Astrocyte of the spinal cord (primary cell): ENCODE measurements around the gene FAF1.

Source experiments
- DNase-seq: peaks from one replicate; pipeline ENCODE4 v3.0.0; 2011; ENCODE audit warnings: low read depth, low spot score
- H3K4me3 ChIP-seq: 2 replicates; pipeline ENCODE4 v1.5.1; 2011; ENCODE audit warnings: low read depth, mild to moderate bottlenecking, low read length, moderate library complexity
- in situ Hi-C: cut with HindIII; loops from 2 replicates; pipeline ENCODE4 v1.10.0; 2017; ENCODE audit warnings: low sequenced_read_pairs
- TF ChIP-seq, protein P1 (sequence below): IDR thresholded peaks from 2 replicates; pipeline ENCODE4 v1.5.1; 2012; ENCODE audit warnings: low read depth, mild to moderate bottlenecking, low read length, inconsistent platforms

FAF1 gene

DNA sequence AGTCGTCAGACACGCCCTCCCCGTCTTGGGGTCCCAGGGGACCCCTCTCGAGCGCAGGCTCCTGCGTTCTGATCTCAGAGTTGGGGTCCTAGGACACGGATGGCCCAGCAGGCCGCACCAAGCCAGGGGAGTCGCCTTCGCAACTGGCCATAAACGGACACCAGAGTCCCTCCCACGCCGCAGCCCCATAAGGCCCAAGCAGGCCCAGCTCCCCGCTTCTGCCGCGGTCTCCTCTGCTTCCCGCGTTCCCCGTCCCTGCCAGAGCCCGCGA lies 537.5 kb downstream of the FAF1 start:
- TF ChIP-seq, protein P1, sequence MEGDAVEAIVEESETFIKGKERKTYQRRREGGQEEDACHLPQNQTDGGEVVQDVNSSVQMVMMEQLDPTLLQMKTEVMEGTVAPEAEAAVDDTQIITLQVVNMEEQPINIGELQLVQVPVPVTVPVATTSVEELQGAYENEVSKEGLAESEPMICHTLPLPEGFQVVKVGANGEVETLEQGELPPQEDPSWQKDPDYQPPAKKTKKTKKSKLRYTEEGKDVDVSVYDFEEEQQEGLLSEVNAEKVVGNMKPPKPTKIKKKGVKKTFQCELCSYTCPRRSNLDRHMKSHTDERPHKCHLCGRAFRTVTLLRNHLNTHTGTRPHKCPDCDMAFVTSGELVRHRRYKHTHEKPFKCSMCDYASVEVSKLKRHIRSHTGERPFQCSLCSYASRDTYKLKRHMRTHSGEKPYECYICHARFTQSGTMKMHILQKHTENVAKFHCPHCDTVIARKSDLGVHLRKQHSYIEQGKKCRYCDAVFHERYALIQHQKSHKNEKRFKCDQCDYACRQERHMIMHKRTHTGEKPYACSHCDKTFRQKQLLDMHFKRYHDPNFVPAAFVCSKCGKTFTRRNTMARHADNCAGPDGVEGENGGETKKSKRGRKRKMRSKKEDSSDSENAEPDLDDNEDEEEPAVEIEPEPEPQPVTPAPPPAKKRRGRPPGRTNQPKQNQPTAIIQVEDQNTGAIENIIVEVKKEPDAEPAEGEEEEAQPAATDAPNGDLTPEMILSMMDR = no peak
- DNase-seq = no peak
- in situ Hi-C loops = no loop called here
- no peak overlapping the region for H3K4me3 ChIP-seq

DNA sequence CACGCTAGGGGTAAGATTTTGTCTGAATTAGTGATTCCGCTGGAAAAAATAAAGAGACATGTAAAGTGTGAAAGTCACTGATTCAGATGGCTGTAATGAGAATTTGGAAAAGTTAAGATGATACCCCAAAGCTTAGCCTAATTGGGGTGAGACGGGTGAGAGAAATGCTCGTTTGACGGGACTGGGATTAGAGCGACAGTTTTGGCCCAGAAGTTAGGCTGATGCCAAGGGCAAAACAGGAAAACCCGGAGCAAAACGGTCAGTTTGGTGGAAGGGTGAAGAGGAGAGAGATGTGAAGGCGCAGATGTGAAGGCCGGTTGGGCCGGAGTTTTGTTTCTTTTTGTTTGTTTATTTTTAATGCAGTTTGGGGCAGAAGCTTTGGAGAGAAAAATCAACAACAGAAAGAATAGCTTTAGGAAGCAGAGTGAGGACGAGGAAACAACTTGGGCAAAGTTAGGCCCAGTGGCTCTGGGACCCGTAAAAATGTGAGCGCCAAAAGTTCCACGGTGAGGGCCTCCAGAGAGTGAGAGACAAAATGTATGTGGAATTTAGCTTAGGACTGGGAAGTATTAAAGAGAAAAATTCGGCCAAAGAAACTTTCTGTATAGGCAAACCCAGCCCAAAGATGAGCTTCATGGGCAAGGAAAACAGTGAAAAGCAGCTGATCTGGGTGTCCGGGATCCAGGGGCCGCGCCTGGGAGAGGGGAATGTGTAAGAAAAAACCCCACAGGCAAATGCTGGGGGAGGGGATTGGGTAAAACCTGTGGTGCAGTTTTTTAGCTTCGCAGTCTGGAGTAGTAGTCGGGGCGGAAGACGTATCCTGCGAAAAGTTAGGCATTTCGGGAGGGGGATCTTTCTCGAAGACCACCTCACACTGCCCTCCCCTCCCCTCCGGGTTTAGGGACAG lies 538.0 kb downstream of the FAF1 start:
- TF ChIP-seq, protein P1 = no peak
- no peak for DNase-seq
- H3K4me3 ChIP-seq = no peak overlapping the region
- in situ Hi-C loops = no loop called here

DNA sequence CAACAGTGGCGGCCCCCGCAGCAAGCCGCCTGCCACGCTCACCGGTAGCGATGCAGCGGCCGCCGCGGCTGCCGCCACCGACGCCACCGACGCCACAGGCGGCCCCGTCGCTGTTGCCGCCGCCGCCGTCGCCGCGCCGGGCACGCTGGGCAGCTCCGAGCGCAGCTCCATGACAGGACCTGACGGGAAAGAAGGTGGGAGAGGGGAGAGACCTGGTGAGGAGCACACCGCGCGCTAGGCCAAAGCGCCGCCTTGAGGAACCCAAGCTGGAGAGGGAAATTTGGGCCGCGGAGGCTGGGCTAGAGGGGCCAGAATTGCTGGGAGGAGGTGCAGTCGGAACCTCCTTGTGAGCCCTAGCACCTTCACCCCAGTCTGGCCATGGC lies 538.7 kb downstream of the FAF1 start:
- in situ Hi-C loops = no loop called here
- TF ChIP-seq, protein P1 = no peak
- no peak overlapping the region for H3K4me3 ChIP-seq
- DNase-seq = no peak

DNA sequence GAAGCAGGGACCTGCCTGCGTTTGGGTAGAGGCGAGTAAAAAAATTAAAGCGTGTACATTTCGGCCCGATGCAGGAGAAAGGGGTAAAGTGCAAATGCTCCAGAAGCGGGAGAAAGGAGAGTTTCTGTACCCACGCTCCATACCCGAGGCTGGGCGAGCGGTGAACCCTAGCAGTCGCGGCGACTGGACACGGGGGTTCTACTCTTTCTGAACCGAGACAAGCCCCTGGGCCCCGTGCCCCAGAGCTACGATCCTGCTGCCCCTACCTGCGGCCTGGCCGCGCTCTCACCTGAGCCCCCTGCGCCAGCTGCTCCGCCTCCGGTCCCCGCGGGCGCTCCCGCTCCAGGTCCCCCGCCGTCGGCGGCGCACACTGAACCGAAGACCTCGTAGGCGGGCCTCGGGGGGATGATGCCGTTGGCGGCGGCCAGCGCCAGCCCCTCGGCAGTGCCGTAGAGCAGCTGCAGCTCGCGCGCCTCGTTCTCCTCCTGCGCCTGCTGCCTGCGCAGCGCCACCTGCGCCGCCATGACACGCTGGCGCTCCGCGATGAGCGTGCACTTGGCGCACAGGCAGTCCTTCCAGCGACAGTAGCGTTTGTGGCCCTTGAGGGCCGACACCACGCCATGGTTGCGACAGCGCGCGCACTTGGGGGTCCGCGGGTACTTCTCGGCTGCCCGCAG lies 539.2 kb downstream of the FAF1 start:
- in situ Hi-C loops = no loop called here
- no peak overlapping the region for H3K4me3 ChIP-seq
- no peak for DNase-seq
- TF ChIP-seq, protein P1 = no peak

DNA sequence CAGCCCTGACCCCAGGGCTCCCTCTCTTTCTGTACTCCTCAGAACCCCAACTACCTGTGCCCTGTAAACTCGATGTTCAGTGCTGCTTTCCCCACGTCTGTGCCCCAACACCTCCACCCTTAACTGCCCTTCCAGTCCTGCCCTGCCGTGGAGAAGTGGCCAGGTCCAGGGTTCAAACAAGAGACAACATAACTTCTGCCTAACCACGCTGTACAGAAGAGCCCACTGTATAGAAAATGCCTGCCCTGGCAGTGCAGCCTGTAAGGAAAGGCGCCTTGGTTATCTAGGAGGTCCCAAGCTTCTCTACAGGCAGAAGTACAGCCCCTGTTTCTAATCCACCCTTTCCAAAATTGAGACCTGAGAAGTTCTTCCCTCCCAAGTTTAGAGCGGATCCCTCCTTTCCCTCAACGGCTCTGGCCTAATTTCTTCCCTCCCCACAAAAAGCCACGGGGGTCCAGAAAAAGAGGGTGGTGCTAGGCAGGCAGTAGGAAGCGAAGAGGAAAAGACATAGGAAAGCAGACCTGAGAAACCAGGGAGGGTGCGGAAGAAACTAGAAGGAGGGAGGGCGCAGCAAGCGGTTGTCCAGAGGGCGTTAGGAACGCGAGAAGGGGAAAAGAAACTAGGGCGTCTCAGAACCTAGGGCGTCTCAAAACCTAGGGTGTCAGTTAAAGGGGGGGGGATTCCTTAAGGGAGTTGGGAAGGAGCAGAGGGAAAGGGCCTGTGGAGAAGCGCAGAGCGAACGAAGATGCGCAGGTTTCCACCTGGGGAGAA lies 540.0 kb downstream of the FAF1 start:
- no peak overlapping the region for H3K4me3 ChIP-seq
- in situ Hi-C loops = no loop called here
- TF ChIP-seq, protein P1 = no peak
- no peak for DNase-seq

DNA sequence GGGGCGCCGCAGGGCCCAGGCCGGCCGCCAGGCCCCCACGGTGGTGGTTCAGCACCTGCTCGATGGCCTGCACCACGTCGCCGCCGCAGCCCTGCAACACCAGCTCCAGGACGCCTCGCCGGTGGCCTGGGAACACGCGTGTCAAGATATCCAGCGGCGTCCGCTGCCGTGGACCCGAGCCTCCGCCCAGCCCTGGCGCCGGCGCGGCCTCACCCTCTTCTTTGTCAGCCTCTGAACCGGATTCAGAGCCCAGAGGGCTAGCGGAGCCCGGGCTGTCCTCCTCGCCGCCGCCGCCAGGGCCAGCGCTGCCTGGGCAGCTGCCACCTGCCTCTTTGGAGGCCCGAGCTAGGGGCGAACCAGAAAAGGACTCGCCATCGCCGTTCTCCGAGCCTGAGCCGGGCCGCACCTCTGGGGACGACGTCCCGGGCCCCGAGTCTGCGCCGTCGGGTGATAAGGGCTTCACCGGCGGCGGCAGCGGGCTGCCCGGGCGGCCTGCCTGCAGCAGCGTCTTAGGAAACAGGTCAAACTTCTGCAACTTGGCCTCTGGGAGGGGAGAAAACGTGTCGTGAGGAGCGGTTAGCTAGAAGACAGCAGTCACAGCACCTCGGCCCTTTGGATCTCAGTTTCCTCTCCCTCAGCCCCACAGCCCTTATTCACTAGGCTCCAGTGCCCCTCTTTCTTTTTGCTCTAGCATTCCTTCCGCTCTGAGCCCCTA lies 540.7 kb downstream of the FAF1 start:
- H3K4me3 ChIP-seq = no peak overlapping the region
- TF ChIP-seq, protein P1 = peak; percentile 14
- DNase-seq = no peak
- in situ Hi-C loops = no loop called here
